ENCODE results near the gene RBL2.
"Not testable (repeated sequence)": the region's sequence is repeated elsewhere in the genome, so short reads cannot be mapped to it uniquely, and the experiment has no call there.

Gene RBL2

DNA sequence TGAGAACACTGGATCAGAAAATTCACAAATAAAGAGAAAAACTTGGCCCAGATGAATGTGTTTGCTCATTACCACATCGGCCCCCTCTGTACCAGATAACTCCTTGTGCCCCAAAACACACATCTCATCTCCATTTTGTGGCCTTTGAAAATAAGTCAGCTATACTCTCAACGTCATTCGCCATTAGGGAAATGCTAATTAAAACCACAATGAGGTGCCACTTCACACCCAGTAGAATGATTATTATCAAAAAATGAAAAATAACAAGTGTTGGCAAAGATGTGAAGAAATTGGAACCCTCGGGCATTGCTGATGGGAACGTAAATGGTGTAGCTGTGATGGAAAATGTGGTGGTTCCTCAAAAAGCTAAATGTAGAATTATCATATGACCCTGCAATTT lies 103.4 kb downstream of the RBL2 start:
- H3K79me2 ChIP-seq (ENCODE audit: insufficient read depth, low read depth), result no peaks in the 10 kb centered on the region
- TF ChIP-seq, protein P1, sequence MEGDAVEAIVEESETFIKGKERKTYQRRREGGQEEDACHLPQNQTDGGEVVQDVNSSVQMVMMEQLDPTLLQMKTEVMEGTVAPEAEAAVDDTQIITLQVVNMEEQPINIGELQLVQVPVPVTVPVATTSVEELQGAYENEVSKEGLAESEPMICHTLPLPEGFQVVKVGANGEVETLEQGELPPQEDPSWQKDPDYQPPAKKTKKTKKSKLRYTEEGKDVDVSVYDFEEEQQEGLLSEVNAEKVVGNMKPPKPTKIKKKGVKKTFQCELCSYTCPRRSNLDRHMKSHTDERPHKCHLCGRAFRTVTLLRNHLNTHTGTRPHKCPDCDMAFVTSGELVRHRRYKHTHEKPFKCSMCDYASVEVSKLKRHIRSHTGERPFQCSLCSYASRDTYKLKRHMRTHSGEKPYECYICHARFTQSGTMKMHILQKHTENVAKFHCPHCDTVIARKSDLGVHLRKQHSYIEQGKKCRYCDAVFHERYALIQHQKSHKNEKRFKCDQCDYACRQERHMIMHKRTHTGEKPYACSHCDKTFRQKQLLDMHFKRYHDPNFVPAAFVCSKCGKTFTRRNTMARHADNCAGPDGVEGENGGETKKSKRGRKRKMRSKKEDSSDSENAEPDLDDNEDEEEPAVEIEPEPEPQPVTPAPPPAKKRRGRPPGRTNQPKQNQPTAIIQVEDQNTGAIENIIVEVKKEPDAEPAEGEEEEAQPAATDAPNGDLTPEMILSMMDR (conservative IDR thresholded peaks at IDR 0.05; ENCODE audit: low read depth, low read length), result no peak
- no peak overlapping the region for H3K9ac ChIP-seq
- H3K4me3 ChIP-seq (IDR thresholded peaks at IDR 0.05; ENCODE audit: insufficient read depth, low read depth, low read length), result no peak overlapping the region
- H4K20me1 ChIP-seq (ENCODE audit: insufficient read depth), result no peaks in the 10 kb centered on the region
- H3K36me3 ChIP-seq (ENCODE audit: insufficient read depth), result no peaks in the 10 kb centered on the region
- H3K4me2 ChIP-seq, result no peak overlapping the region
- H3K4me1 ChIP-seq (ENCODE audit: low read depth, poor library complexity, severe bottlenecking), result no peaks in the 10 kb centered on the region
- no peaks in the 10 kb centered on the region for H3K27me3 ChIP-seq (ENCODE audit: insufficient read depth, low read depth)
- H3K27ac ChIP-seq, result no peak overlapping the region
- no peak overlapping the region for H2AFZ ChIP-seq (ENCODE audit: low read depth)

GRCh38 chr16:53539346-53539745 lies 105.1 kb downstream of the RBL2 start:
- not testable (repeated sequence) for H3K79me2 ChIP-seq (ENCODE audit: insufficient read depth, low read depth); H3K4me2 ChIP-seq; H3K27ac ChIP-seq; H3K4me1 ChIP-seq (ENCODE audit: low read depth, poor library complexity, severe bottlenecking); H3K36me3 ChIP-seq (ENCODE audit: insufficient read depth); H4K20me1 ChIP-seq (ENCODE audit: insufficient read depth); H3K9ac ChIP-seq; H2AFZ ChIP-seq (ENCODE audit: low read depth); H3K27me3 ChIP-seq (ENCODE audit: insufficient read depth, low read depth); H3K4me3 ChIP-seq (IDR thresholded peaks at IDR 0.05; ENCODE audit: insufficient read depth, low read depth, low read length)

DNA sequence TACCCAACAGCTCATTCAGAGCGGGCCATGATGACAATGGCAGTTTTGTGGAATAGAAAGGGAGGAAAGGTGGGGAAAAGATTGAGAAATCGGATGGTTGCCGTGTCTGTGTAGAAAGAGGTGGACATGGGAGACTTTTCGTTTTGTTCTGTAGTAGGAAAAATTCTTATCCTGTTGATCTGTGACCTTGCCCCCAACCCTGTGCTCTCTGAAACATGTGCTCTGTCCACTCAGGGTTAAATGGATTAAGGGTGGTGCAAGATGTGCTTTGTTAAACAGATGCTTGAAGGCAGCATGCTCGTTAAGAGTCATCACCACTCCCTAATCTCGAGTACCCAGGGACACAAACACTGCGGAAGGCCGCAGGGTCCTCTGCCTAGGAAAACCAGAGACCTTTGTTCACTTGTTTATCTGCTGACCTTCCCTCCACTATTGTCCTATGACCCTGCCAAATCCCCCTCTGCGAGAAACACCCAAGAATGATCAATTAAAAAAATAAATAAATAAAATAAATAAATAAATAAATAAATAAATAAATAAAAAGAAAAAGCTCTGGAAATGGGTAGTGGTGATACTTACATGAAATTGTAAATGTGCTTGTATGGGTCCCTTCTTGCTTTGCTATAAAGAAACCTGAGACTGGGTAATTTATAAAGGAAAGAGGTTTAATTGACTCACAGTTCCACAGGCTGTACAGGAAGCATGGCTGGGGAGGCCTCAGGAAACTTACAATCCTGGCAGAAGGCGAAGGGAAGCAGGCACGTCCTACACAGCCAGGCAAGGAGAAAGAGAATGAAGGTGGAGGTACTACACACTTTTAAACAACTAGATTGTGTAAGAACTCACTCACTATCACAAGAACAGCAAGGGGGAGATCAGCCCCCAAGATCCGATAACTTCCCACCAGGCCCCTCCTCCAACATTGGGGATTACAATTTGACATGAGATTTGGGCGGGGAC lies 105.8 kb downstream of the RBL2 start:
- H3K9ac ChIP-seq; H3K27me3 ChIP-seq (ENCODE audit: insufficient read depth, low read depth); H3K27ac ChIP-seq; H3K79me2 ChIP-seq (ENCODE audit: insufficient read depth, low read depth); H3K4me3 ChIP-seq (IDR thresholded peaks at IDR 0.05; ENCODE audit: insufficient read depth, low read depth, low read length); H3K4me1 ChIP-seq (ENCODE audit: low read depth, poor library complexity, severe bottlenecking); H4K20me1 ChIP-seq (ENCODE audit: insufficient read depth); H3K4me2 ChIP-seq; H3K36me3 ChIP-seq (ENCODE audit: insufficient read depth); H2AFZ ChIP-seq (ENCODE audit: low read depth): not testable (repeated sequence)

All from KMS-11 (cell line).